HepG2 (cell line): ENCODE measurements around the gene FAM24A. TPM values are rescaled to one million over a fixed set of nuclear protein-coding genes. Genes with fewer than 3 reads are reported as not detected.
A peak's percentile ranks its signal among the peaks of the same experiment; 100 is the strongest.

Experiments used
- ATAC-seq: fragments of 200-7000 bp; cut with Tn5 transposase; 3 replicates; pipeline ENCODE4 v1.9.1; 2020; ENCODE audit warnings: mild to moderate bottlenecking, moderate library complexity
- BruUV-seq: library from RNA; stranded (reverse); fragments of 400-500 nt; replicated peaks from 2 replicates; lab custom pipeline; 2021; lab: Mats Ljungman, UMichigan
- CTCF ChIA-PET: fragments of 300-600 bp; formaldehyde crosslinking; extraction: SDS; loops from one replicate; lab custom pipeline; 2021; ENCODE audit warnings: low total read pairs, inconsistent platforms, low intra/inter-chr PET ratio; lab: Yijun Ruan, JAX
- POLR2A ChIA-PET: fragments of 350-600 bp; sonication (Branson Sonifier 250); formaldehyde crosslinking; loops from one replicate; lab custom pipeline; 2020; ENCODE audit warnings: antibody characterized with exemption, inconsistent platforms; lab: Yijun Ruan, JAX
- DNase-seq: peaks from one replicate; pipeline ENCODE4 v3.0.0-alpha.2; 2015; ENCODE audit warnings: low spot score
- FAIRE-seq: peaks from 3 replicates; lab custom pipeline; 2011; peaks lifted over from hg19 to GRCh38; lab: Jason Lieb, UNC
- H2AFZ ChIP-seq: one replicate; pipeline ENCODE4 v1.6.1; 2011; ENCODE audit warnings: low read length, inconsistent platforms
- H3K27ac ChIP-seq: fragments of 300-600 bp; 3 replicates; pipeline ENCODE4 v1.8.0; 2011; ENCODE audit warnings: mixed run types, mild to moderate bottlenecking, mixed read lengths, low read length, inconsistent platforms; ENCODE audit not compliant: insufficient read depth; ENCODE audit errors: extremely low read length
- H3K27me3 ChIP-seq, 2 experiments: fragments of 200-600 bp in 1 of 2; 2 replicates in 1 of 2; 3 replicates in 1 of 2; pipeline versions ENCODE4 v1.6.0 to v1.8.0; 2011; ENCODE audit warnings: low read length in 2 of 2, mild to moderate bottlenecking in 2 of 2, moderate library complexity in 2 of 2, inconsistent platforms in 1 of 2; ENCODE audit not compliant: insufficient read depth in 2 of 2, control insufficient read depth in 1 of 2
- H3K36me3 ChIP-seq, 2 experiments: fragments of 200-600 bp in 1 of 2; replicated peaks in 1 of 2; 2 replicates in 1 of 2; 3 replicates in 1 of 2; pipeline versions ENCODE4 v1.5.1 to v1.8.0; 2011; ENCODE audit warnings: low read length in 2 of 2, inconsistent platforms in 1 of 2; ENCODE audit not compliant: insufficient read depth in 2 of 2, control insufficient read depth in 1 of 2
- H3K4me1 ChIP-seq: 2 replicates; pipeline ENCODE4 v1.5.1; 2012; ENCODE audit warnings: low read length, inconsistent platforms; ENCODE audit not compliant: insufficient read depth
- H3K4me2 ChIP-seq: 2 replicates; pipeline ENCODE4 v1.6.0; 2011; ENCODE audit warnings: low read depth, low read length, inconsistent platforms
- H3K4me3 ChIP-seq, 3 experiments: fragments of 200-600 bp in 1 of 3; sonication (generic), shearing (Covaris generic) in 1 of 3; replicated peaks in 1 of 3; 2 replicates each; pipeline ENCODE4 v1.5.1; 2011 to 2016; ENCODE audit warnings: low read length in 3 of 3, inconsistent platforms in 2 of 3, low read depth in 2 of 3, mild to moderate bottlenecking in 2 of 3, control low read depth in 1 of 3, mixed read lengths in 1 of 3; ENCODE audit not compliant: insufficient read depth in 1 of 3
- H3K79me2 ChIP-seq: one replicate; pipeline ENCODE4 v1.6.1; 2011; ENCODE audit warnings: low read length, inconsistent platforms; ENCODE audit not compliant: insufficient read depth
- H3K9ac ChIP-seq: 2 replicates; pipeline ENCODE4 v1.6.0; 2011; ENCODE audit warnings: mild to moderate bottlenecking, low read depth, low read length, inconsistent platforms; ENCODE audit not compliant: insufficient read depth
- H3K9me3 ChIP-seq: 2 replicates; pipeline ENCODE4 v1.5.1; 2012; ENCODE audit warnings: mild to moderate bottlenecking, low read length
- H4K20me1 ChIP-seq: 2 replicates; pipeline ENCODE4 v1.6.0; 2011; ENCODE audit warnings: inconsistent platforms, mild to moderate bottlenecking, low read length, moderate library complexity; ENCODE audit not compliant: insufficient read depth
- ASH2L ChIP-seq: fragments of 300-600, 200-600 bp; sonication (generic); IDR thresholded peaks from 2 replicates; pipeline ENCODE4 v1.7.0; 2017; ENCODE audit warnings: low read depth, mild to moderate bottlenecking, moderate library complexity, mixed read lengths, low read length; ENCODE audit not compliant: insufficient read length
- EP300 ChIP-seq, 3 experiments: sonication (generic) in 1 of 3; formaldehyde crosslinking in 1 of 3; IDR thresholded peaks; 2 replicates each; pipeline versions ENCODE4 v1.5.1 to v1.6.1; 2011 to 2020; ENCODE audit warnings: low read depth in 2 of 3, low read length in 2 of 3, borderline replicate concordance in 1 of 3, improper control_type of control experiment in 1 of 3, mild to moderate bottlenecking in 1 of 3, missing genetic modification reagents in 1 of 3, moderate library complexity in 1 of 3
- FOXA3 ChIP-seq: IDR thresholded peaks from 2 replicates; pipeline ENCODE4 v1.6.1; 2016; ENCODE audit warnings: missing genetic modification reagents, missing compliant biosample characterization
- MNT ChIP-seq: fragments of 450-650 bp; IDR thresholded peaks from 2 replicates; pipeline ENCODE4 v1.6.1; 2016
- NFIC ChIP-seq: IDR thresholded peaks from 2 replicates; pipeline ENCODE4 v1.6.1; 2012; ENCODE audit warnings: mild to moderate bottlenecking, low read length, inconsistent platforms
- NR2F6 ChIP-seq, 2 experiments: IDR thresholded peaks; 2 replicates each; pipeline ENCODE4 v1.6.1; 2016; ENCODE audit warnings: antibody characterized with exemption in 1 of 2, mild to moderate bottlenecking in 1 of 2
- RBFOX2 ChIP-seq: fragments of 200-400 bp; formaldehyde crosslinking; IDR thresholded peaks from 2 replicates; pipeline ENCODE4 v1.6.1; 2017; ENCODE audit warnings: low read depth, mild to moderate bottlenecking, low read length
- TFAP4 ChIP-seq: sonication (generic); IDR thresholded peaks from 2 replicates; pipeline ENCODE4 v1.6.1; 2016; ENCODE audit warnings: low read depth, borderline replicate concordance
- TP53 ChIP-seq: sonication (generic); formaldehyde crosslinking; conservative IDR thresholded peaks from 2 replicates; pipeline ENCODE4 v1.4.0; 2020; ENCODE audit warnings: missing genetic modification reagents
- ZBTB8A ChIP-seq: sonication (generic); formaldehyde crosslinking; IDR thresholded peaks from 2 replicates; pipeline ENCODE4 v1.4.0; 2020; ENCODE audit warnings: mild to moderate bottlenecking, low read depth, missing genetic modification reagents, borderline replicate concordance
- ZNF17 ChIP-seq: sonication (generic); formaldehyde crosslinking; IDR thresholded peaks from 2 replicates; pipeline ENCODE4 v1.5.0; 2020; ENCODE audit warnings: mild to moderate bottlenecking, missing genetic modification reagents
- ZNF367 ChIP-seq: sonication (generic); formaldehyde crosslinking; IDR thresholded peaks from 2 replicates; pipeline ENCODE4 v1.4.0; 2020; ENCODE audit warnings: missing genetic modification reagents, borderline replicate concordance
- ZNF460 ChIP-seq: sonication (generic); formaldehyde crosslinking; IDR thresholded peaks from 2 replicates; pipeline ENCODE4 v1.5.1; 2020; ENCODE audit warnings: missing genetic modification reagents, mild to moderate bottlenecking, borderline replicate concordance
- ZNF75D ChIP-seq: sonication (generic); formaldehyde crosslinking; IDR thresholded peaks from 2 replicates; pipeline ENCODE4 v1.8.1; 2023; ENCODE audit warnings: missing genetic modification reagents, mild to moderate bottlenecking, borderline replicate concordance
- WGBS: methylation state at CpG from one replicate; pipeline ENCODE4 v1.1.6; 2017; ENCODE audit warnings: low lambda C conversion rate; 5-methylcytosine and 5-hydroxymethylcytosine counted together
- in situ Hi-C: cut with HindIII; loops from 2 replicates; pipeline ENCODE4 v1.10.0; 2017; ENCODE audit warnings: low pct_unique_long_range_greater_than_20kb; ENCODE audit not compliant: extremely low pct_ligation_motif_present
- intact Hi-C: fragments of 100-400 bp; cut with micrococcal nuclease; formaldehyde crosslinking; loops from one replicate; pipeline ENCODE4 v1.10.0; 2022; ENCODE audit not compliant: unreplicated experiment
- polyA plus RNA-seq, 8 experiments: library from polyadenylated mRNA; depleted of rRNA in 3 of 8; stranded (reverse) in 7 of 8; unstranded in 1 of 8; fragments of >200 nt; fragmentation: Illumina TruSeq in 4 of 8; extraction: Trizol in 4 of 8; gene quantifications; 2 replicates each; pipeline versions ENCODE4 v1.2.1 to v1.2.3, GENCODE V29; 2011 to 2016; ENCODE audit warnings: low read depth in 4 of 8, missing spikeins in 1 of 8, mixed read lengths in 1 of 8; ENCODE audit not compliant: insufficient read depth in 1 of 8
- total RNA-seq, 5 experiments: library from RNA; depleted of rRNA; stranded (reverse); fragments of >200 nt; fragmentation: Illumina TruSeq; extraction: Trizol; gene quantifications; 2 replicates each; pipeline ENCODE4 v1.2.3, GENCODE V29; 2016; ENCODE audit warnings: low read depth in 1 of 5
- TF ChIP-seq, protein P1 (sequence below): sonication (generic); formaldehyde crosslinking; IDR thresholded peaks from 2 replicates; pipeline ENCODE4; 2020; ENCODE audit warnings: missing genetic modification reagents, mild to moderate bottlenecking, borderline replicate concordance

Gene FAM24A
- total and polyA plus RNA-seq, 2 of the 13 experiments (the other 11 are each of a cell fraction or from before 2014, with no cell fraction given) = not detected

GRCh38 chr10:122957474-122957873 is 47.1 kb downstream of the FAM24A start (continued):
- TF ChIP-seq NFIC (0 out of 2 replicates have a peak, but pooled peaks have one; percentile 25), ZNF17 (CRISPR knock-in tag) (no peak), TP53 (CRISPR knock-in tag) (peak; percentile 95; the same call in 1 of the 2 replicates), NR2F6 (IDR thresholded peaks at IDR 0.05) (no peak), NR2F6 (CRISPR knock-in tag; IDR thresholded peaks at IDR 0.05) (0 out of 2 replicates have a peak, but pooled peaks have one; percentile 9), FOXA3 (CRISPR knock-in tag) (no peak)

DNA sequence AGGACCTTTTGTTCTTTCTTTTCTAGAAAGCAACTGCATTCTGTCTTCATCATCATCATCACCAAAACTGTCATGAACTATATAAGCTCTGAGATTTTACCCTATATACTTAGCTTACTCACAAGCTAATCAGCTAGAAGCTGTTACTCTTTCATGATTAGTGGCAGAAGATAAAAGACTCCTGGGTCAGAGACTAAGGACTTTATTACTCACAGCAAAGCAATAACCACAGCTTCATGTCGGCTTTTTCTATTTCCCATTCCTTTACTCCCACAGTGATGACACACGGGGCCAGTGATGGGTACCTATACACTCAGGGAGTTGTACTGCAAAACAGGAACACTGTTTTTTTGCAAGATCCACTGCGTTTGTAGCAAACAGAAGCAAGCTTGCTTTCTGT is 52.0 kb downstream of the FAM24A start:
- H3K79me2 ChIP-seq = no peaks in the 10 kb centered on the region
- no peak overlapping the region for H3K4me3 ChIP-seq
- no peaks in the 10 kb centered on the region for H3K27me3 ChIP-seq
- DNase-seq (no peak), ATAC-seq (no peak), FAIRE-seq (no peak)
- H3K36me3 ChIP-seq = no peaks in the 10 kb centered on the region; a peak in 1 of 5 replicates
- no peak overlapping the region for H3K9ac ChIP-seq
- no peaks in the 10 kb centered on the region for H4K20me1 ChIP-seq
- H2AFZ ChIP-seq = no peak overlapping the region
- 79% methylated on average over 3 of the region's 3 CpGs for WGBS
- H3K4me2 ChIP-seq = no peak overlapping the region
- H3K27ac ChIP-seq = no peak overlapping the region
- ChIA-PET POLR2A (interaction anchor here (0.7 kb wide), 1 partner anchor 187 kb away, joined by 4 read pairs; no protein-coding TSS in a partner anchor), CTCF (no interaction called here)
- peaks cover 3% of the 10 kb centered on the region for H3K4me1 ChIP-seq
- in situ Hi-C loops (no loop called here), intact Hi-C loops (no loop called here)
- H3K9me3 ChIP-seq = peaks cover 31% of the 10 kb centered on the region
- BruUV-seq = no TSS peak
- no peak for TF ChIP-seq EP300 (IDR thresholded peaks at IDR 0.05; ENCODE audit: low read depth in 2 of 2, low read length in 2 of 2)
- TF ChIP-seq EP300 (CRISPR knock-in tag; IDR thresholded peaks at IDR 0.05; ENCODE audit: borderline replicate concordance) = no peak
- no peak for TF ChIP-seq ZBTB8A (CRISPR knock-in tag)
- TF ChIP-seq TFAP4 = no peak
- TF ChIP-seq ZNF75D = no peak
- TF ChIP-seq ZNF367 = no peak
- TF ChIP-seq MNT = no peak
- TF ChIP-seq ZNF460 (CRISPR knock-in tag) = no peak
- TF ChIP-seq RBFOX2 = no peak
- TF ChIP-seq ASH2L = no peak
- TF ChIP-seq, protein P1, sequence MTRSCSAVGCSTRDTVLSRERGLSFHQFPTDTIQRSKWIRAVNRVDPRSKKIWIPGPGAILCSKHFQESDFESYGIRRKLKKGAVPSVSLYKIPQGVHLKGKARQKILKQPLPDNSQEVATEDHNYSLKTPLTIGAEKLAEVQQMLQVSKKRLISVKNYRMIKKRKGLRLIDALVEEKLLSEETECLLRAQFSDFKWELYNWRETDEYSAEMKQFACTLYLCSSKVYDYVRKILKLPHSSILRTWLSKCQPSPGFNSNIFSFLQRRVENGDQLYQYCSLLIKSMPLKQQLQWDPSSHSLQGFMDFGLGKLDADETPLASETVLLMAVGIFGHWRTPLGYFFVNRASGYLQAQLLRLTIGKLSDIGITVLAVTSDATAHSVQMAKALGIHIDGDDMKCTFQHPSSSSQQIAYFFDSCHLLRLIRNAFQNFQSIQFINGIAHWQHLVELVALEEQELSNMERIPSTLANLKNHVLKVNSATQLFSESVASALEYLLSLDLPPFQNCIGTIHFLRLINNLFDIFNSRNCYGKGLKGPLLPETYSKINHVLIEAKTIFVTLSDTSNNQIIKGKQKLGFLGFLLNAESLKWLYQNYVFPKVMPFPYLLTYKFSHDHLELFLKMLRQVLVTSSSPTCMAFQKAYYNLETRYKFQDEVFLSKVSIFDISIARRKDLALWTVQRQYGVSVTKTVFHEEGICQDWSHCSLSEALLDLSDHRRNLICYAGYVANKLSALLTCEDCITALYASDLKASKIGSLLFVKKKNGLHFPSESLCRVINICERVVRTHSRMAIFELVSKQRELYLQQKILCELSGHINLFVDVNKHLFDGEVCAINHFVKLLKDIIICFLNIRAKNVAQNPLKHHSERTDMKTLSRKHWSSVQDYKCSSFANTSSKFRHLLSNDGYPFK (CRISPR knock-in tag) = no peak
